K562 (cell line): Measurements from ENCODE around the gene KIF21A. TPM values are rescaled to one million over a fixed set of nuclear protein-coding genes. Genes with fewer than 3 reads are reported as not detected.

Source experiments
- ATAC-seq: fragments of 200-7000 bp; cut with Tn5 transposase; 3 replicates; pipeline ENCODE4 v1.9.1; 2020; ENCODE audit warnings: moderate library complexity
- BruUV-seq: library from RNA; stranded (reverse); fragments of 400-500 nt; replicated peaks from 2 replicates; lab custom pipeline; 2021; lab: Mats Ljungman, UMichigan
- CTCF ChIA-PET: fragments of 300-600 bp; formaldehyde crosslinking; extraction: SDS; loops from one replicate; lab custom pipeline; 2021; ENCODE audit warnings: low intra/inter-chr PET ratio; lab: Yijun Ruan, JAX
- POLR2A ChIA-PET: fragments of 300-600, 350-650 bp; sonication (Branson Sonifier 250); formaldehyde crosslinking; extraction: SDS; loops from one replicate; lab custom pipeline; 2021; ENCODE audit warnings: antibody characterized with exemption, inconsistent platforms; lab: Yijun Ruan, JAX
- DNase-seq, 4 experiments: peaks; one replicate each; pipeline versions ENCODE4 v3.0.0 to v3.0.0-alpha.2; 2011 to 2018; ENCODE audit warnings: low spot score in 3 of 4, mixed read lengths in 3 of 4; ENCODE audit errors: extremely low read depth in 1 of 4
- FAIRE-seq: peaks from 2 replicates; lab custom pipeline; 2011; peaks lifted over from hg19 to GRCh38; lab: Jason Lieb, UNC
- H2AFZ ChIP-seq: 2 replicates; pipeline ENCODE4 v1.6.0; 2011; ENCODE audit warnings: low read depth, low read length, control low read depth, inconsistent platforms
- H3K27ac ChIP-seq: fragments of 200-600 bp; 3 replicates; pipeline ENCODE4 v1.8.0; 2011; ENCODE audit warnings: low read depth, mild to moderate bottlenecking, control low read depth, inconsistent platforms, low read length, moderate library complexity, mixed read lengths; ENCODE audit errors: extremely low read depth
- H3K27me3 ChIP-seq, 2 experiments: fragments of 300-600 bp in 1 of 2; 2 replicates in 1 of 2; 3 replicates in 1 of 2; pipeline versions ENCODE4 v1.6.0 to v1.8.0; 2011; ENCODE audit warnings: inconsistent platforms in 2 of 2, low read length in 2 of 2, mild to moderate bottlenecking in 1 of 2, mixed read lengths in 1 of 2, moderate library complexity in 1 of 2; ENCODE audit not compliant: control insufficient read depth in 2 of 2, insufficient read depth in 2 of 2
- H3K36me3 ChIP-seq: fragments of 300-600 bp; 3 replicates; pipeline ENCODE4 v1.8.0; 2011; ENCODE audit warnings: mild to moderate bottlenecking, low read length, inconsistent platforms; ENCODE audit not compliant: control insufficient read depth, insufficient read depth
- H3K4me1 ChIP-seq, 2 experiments: fragments of 200-600 bp in 1 of 2; replicated peaks in 1 of 2; 2 replicates in 1 of 2; 3 replicates in 1 of 2; pipeline versions ENCODE4 v1.5.1 to v1.8.0; 2011; ENCODE audit warnings: inconsistent platforms in 2 of 2, low read length in 2 of 2, mild to moderate bottlenecking in 1 of 2, mixed read lengths in 1 of 2, moderate library complexity in 1 of 2; ENCODE audit not compliant: control insufficient read depth in 2 of 2, insufficient read depth in 2 of 2
- H3K4me2 ChIP-seq: 2 replicates; pipeline ENCODE4 v1.6.1; 2011; ENCODE audit warnings: low read length, control low read depth, inconsistent platforms, mixed read lengths; ENCODE audit not compliant: insufficient read depth
- H3K4me3 ChIP-seq: fragments of 200-600 bp; sonication (generic), shearing (Covaris generic); 2 replicates; pipeline ENCODE4 v1.5.1; 2016; ENCODE audit warnings: control low read depth, inconsistent platforms
- H3K79me2 ChIP-seq: fragments of 200-600 bp; 3 replicates; pipeline ENCODE4 v1.8.0; 2011; ENCODE audit warnings: low read length, inconsistent platforms; ENCODE audit not compliant: control insufficient read depth, insufficient read depth
- H3K9ac ChIP-seq, 2 experiments: 2 replicates each; pipeline versions ENCODE4 v1.6.0 to v1.6.1; 2011; ENCODE audit warnings: low read depth in 2 of 2, low read length in 2 of 2, control low read depth in 1 of 2, inconsistent platforms in 1 of 2, mild to moderate bottlenecking in 1 of 2, mixed read lengths in 1 of 2; ENCODE audit not compliant: insufficient read depth in 1 of 2
- H3K9me1 ChIP-seq: one replicate; pipeline ENCODE4 v1.6.0; 2011; ENCODE audit warnings: inconsistent platforms, mild to moderate bottlenecking, low read length, moderate library complexity; ENCODE audit not compliant: control insufficient read depth, insufficient read depth
- H3K9me3 ChIP-seq: replicated peaks from 2 replicates; pipeline ENCODE4 v1.5.1; 2011; ENCODE audit warnings: low read depth, low read length, inconsistent platforms; ENCODE audit not compliant: control insufficient read depth, insufficient read depth
- H4K20me1 ChIP-seq: replicated peaks from 2 replicates; pipeline ENCODE4 v1.6.1; 2011; ENCODE audit warnings: low read length, inconsistent platforms, mixed read lengths; ENCODE audit not compliant: control insufficient read depth, insufficient read depth
- ATF2 ChIP-seq: sonication (generic); formaldehyde crosslinking; IDR thresholded peaks from 2 replicates; pipeline ENCODE4 v1.8.1; 2022; ENCODE audit warnings: missing genetic modification reagents
- KDM4B ChIP-seq, 2 experiments: fragments of 450-650 bp in 1 of 2; sonication (generic) in 1 of 2; IDR thresholded peaks; 2 replicates each; pipeline ENCODE4 v1.6.1; 2016 to 2017; ENCODE audit warnings: borderline replicate concordance in 2 of 2, antibody characterized with exemption in 1 of 2, low read depth in 1 of 2, mild to moderate bottlenecking in 1 of 2
- KDM5B ChIP-seq: fragments of 200-600 bp; sonication (generic); IDR thresholded peaks from 2 replicates; pipeline ENCODE4 v1.6.1; 2012; ENCODE audit warnings: low read depth, mild to moderate bottlenecking, moderate library complexity, low read length, control low read depth, inconsistent platforms; ENCODE audit not compliant: insufficient replicate concordance
- NR2F6 ChIP-seq: fragments of 450-650 bp; formaldehyde crosslinking; IDR thresholded peaks from 2 replicates; pipeline ENCODE4 v1.4.0; 2020; ENCODE audit warnings: mild to moderate bottlenecking
- RB1 ChIP-seq: fragments of 450-650 bp; IDR thresholded peaks from 2 replicates; pipeline ENCODE4 v1.6.1; 2017; ENCODE audit warnings: low read depth, mild to moderate bottlenecking
- ZNF766 ChIP-seq: fragments of 200-800 bp; sonication (Bioruptor generic); conservative IDR thresholded peaks from 2 replicates; pipeline ENCODE4 v1.6.1; 2016; ENCODE audit warnings: missing genetic modification characterization, missing compliant biosample characterization
- WGBS: fragments of 100-300 bp; shearing (Covaris generic); methylation state at CpG from one replicate; pipeline ENCODE4 v1.1.6; 2016; ENCODE audit warnings: low coverage, mixed read lengths; ENCODE audit not compliant: insufficient coverage; ENCODE audit errors: missing lambda C conversion rate; 5-methylcytosine and 5-hydroxymethylcytosine counted together
- in situ Hi-C: fragments of 300-500 bp; cut with MboI; formaldehyde crosslinking; loops from 4 replicates; pipeline ENCODE4 v1.15.0; 2018; ENCODE audit warnings: inconsistent platforms, mixed read lengths
- intact Hi-C: fragments of 100-400 bp; cut with micrococcal nuclease; formaldehyde crosslinking; loops from 2 replicates; pipeline ENCODE4 v1.14.2; 2022
- polyA plus RNA-seq, 8 experiments: library from polyadenylated mRNA; depleted of rRNA in 4 of 8; stranded (reverse) in 5 of 8; unstranded in 3 of 8; fragments of >200 nt; fragmentation: Nextera tagmentation in 2 of 8; fragmentation: Illumina TruSeq in 1 of 8; extraction: Ambion mirVana in 2 of 8; extraction: Trizol in 1 of 8; gene quantifications; 2 replicates each; pipeline versions ENCODE4 v1.2.1 to v1.2.3, GENCODE V29; 2011 to 2014; ENCODE audit warnings: inconsistent platforms in 1 of 8, missing spikeins in 1 of 8
- total RNA-seq, 7 experiments: library from RNA; depleted of rRNA in 6 of 7; stranded (reverse); fragments of >200 nt in 6 of 7; fragmentation: Illumina TruSeq in 2 of 7; extraction: Trizol in 2 of 7; gene quantifications; 2 replicates each; pipeline versions ENCODE4 v1.2.1 to v1.2.3, GENCODE V29; 2011 to 2021; ENCODE audit warnings: low replicate concordance in 1 of 7

The KIF21A gene
- total and polyA plus RNA-seq, 9 of the 15 experiments (the other 6 are each of a cell fraction or from before 2014, with no cell fraction given): 17.7 to 45.0 (median 30.3) TPM

DNA sequence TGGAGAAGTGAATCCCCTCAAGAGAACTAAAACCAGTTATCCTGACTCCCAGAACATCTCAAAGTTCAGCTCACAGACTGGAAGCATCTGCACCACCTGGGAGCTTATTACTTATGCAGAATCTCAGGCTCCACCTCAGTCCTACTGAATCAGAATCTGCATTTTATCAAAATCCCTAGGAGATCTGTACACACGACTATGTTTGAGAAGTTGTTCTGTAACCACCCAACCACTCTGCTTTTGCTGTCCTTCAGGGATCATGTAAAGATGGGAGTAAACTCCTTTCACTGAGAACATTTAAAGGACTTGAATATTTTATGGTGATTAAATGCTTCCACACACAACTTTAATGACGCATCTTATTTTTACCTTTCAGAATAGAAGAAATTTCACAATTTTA, 98.0 kb downstream of the KIF21A start:
- no peak for TF ChIP-seq ZNF766 (CRISPR knock-in tag)
- no peak for TF ChIP-seq RB1
- no peak for TF ChIP-seq KDM4B (IDR thresholded peaks at IDR 0.05; ENCODE audit: borderline replicate concordance in 2 of 2, low read depth in 1 of 2)
- TF ChIP-seq ATF2 (CRISPR knock-in tag): no peak
- TF ChIP-seq KDM5B: no peak
- TF ChIP-seq NR2F6 (CRISPR knock-in tag): no peak
- in situ Hi-C loops: no loop called here
- H3K4me3 ChIP-seq: no peak overlapping the region
- no peaks in the 10 kb centered on the region for H3K4me1 ChIP-seq
- H3K9me3 ChIP-seq: no peaks in the 10 kb centered on the region
- H3K27me3 ChIP-seq: no peaks in the 10 kb centered on the region
- ChIA-PET CTCF (no interaction called here), POLR2A (interaction anchor here (0.5 kb wide), 1 partner anchor 41 kb away, joined by 3 read pairs; no protein-coding TSS in a partner anchor)
- DNase-seq: no peak
- no peak overlapping the region for H3K9ac ChIP-seq
- FAIRE-seq: no peak
- H3K79me2 ChIP-seq: no peaks in the 10 kb centered on the region
- BruUV-seq: no TSS peak
- intact Hi-C loops: no loop called here
- no peak overlapping the region for H3K27ac ChIP-seq
- no peaks in the 10 kb centered on the region for H3K9me1 ChIP-seq
- no peaks in the 10 kb centered on the region for H4K20me1 ChIP-seq
- no peak overlapping the region for H2AFZ ChIP-seq
- ATAC-seq: no peak
- H3K36me3 ChIP-seq: peaks cover 34% of the 10 kb centered on the region; the same call in 2 of the 3 replicates
- 55% methylated on average over 2 of the region's 2 CpGs for WGBS
- H3K4me2 ChIP-seq: no peak overlapping the region
